GM21528 (cell line): Measurements from ENCODE around the gene JADE3.

Experiments
- ATAC-seq: cut with Tn5 transposase; IDR thresholded peaks from one replicate; pipeline ENCODE4 v1.9.1; 2021; ENCODE audit warnings: mild to moderate bottlenecking, moderate library complexity; ENCODE audit not compliant: unreplicated experiment, low FRiP score

The JADE3 gene

GRCh38 chrX:47101206-47101605, 189.0 kb downstream of the JADE3 start:
- ATAC-seq = no peak
